Measurements from ENCODE around the gene RAP2C. TPM values are rescaled to one million over a fixed set of nuclear protein-coding genes. Genes with fewer than 3 reads are reported as not detected.

RAP2C gene
- total and polyA plus RNA-seq, 3 donors from 2014 or later, result 16.9 to 19.4 (median 18.7) TPM

DNA sequence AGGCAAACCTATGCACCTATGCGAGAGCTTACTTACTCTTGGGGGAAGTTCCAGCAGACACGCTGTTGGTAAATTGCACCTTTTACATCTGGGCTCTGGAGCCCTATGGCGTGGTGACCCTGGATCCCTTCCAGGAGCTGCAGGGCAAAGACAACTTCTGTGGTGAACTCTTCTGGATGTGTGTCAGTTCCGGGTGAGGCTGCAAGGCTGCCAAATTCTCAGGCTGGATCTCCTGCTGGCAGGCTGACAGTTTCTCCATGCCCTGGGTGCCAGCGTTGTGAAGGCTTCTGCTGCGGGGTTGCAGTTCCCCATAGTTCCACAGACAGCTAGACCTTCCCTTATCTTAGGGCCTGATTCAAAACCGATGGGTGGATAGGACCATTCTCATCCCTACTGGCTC is 37.9 kb downstream of the RAP2C start:
- DNase-seq, result peak; percentile 33

DNA sequence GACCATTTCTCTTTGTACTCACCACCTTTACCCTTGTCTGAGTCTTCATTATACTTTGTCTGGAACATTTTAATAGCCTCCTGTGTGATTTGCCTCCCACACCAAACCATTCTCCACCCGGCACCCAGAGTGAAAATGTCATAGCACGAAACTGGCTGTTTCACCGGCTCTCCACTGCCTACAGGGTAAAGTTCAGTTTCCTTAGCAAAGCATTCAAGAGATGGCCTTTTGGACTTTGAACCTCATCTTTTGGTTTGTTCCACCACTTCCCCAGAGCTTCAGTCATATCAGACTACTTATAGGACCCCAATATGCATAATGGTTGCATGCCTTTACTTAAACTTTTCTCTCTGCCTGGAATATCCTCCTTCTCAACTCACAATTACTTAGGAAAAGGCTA is 38.3 kb downstream of the RAP2C start:
- Histone ChIP-seq H3K9me3 (no peaks in the 10 kb centered on the region), H3K36me3 (ENCODE audit: low read depth, missing control alignments) (no peaks in the 10 kb centered on the region), H3K27me3 (no peaks in the 10 kb centered on the region), H3K4me1 (no peaks in the 10 kb centered on the region), H3K4me3 (no peak overlapping the region), H3K27ac (no peak overlapping the region)
- TF ChIP-seq POLR2A (IDR thresholded peaks at IDR 0.05), result no peak
- TF ChIP-seq, protein P1, sequence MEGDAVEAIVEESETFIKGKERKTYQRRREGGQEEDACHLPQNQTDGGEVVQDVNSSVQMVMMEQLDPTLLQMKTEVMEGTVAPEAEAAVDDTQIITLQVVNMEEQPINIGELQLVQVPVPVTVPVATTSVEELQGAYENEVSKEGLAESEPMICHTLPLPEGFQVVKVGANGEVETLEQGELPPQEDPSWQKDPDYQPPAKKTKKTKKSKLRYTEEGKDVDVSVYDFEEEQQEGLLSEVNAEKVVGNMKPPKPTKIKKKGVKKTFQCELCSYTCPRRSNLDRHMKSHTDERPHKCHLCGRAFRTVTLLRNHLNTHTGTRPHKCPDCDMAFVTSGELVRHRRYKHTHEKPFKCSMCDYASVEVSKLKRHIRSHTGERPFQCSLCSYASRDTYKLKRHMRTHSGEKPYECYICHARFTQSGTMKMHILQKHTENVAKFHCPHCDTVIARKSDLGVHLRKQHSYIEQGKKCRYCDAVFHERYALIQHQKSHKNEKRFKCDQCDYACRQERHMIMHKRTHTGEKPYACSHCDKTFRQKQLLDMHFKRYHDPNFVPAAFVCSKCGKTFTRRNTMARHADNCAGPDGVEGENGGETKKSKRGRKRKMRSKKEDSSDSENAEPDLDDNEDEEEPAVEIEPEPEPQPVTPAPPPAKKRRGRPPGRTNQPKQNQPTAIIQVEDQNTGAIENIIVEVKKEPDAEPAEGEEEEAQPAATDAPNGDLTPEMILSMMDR (IDR thresholded peaks at IDR 0.05), result no peak
- 74 to 82% methylated on average over 3 of the region's 3 CpGs for WGBS, 2 donors
- DNase-seq, result no peak
- intact Hi-C loops (cut with DNase I; ENCODE audit: low total_unique reads), result no loop called here

More for the DNA sequence above, 37.9 kb downstream of the RAP2C start:
- Histone ChIP-seq H3K27me3 (no peaks in the 10 kb centered on the region), H3K4me3 (no peak overlapping the region), H3K36me3 (ENCODE audit: low read depth, missing control alignments) (no peaks in the 10 kb centered on the region), H3K9me3 (no peaks in the 10 kb centered on the region), H3K4me1 (no peaks in the 10 kb centered on the region), H3K27ac (no peak overlapping the region)
- 62 to 73% methylated on average over 3 to 6 of the region's 7 CpGs for WGBS, 2 donors
- TF ChIP-seq, protein P1 (IDR thresholded peaks at IDR 0.05), result no peak
- no peak for TF ChIP-seq POLR2A (IDR thresholded peaks at IDR 0.05)
- intact Hi-C loops (cut with DNase I; ENCODE audit: low total_unique reads), result no loop called here

DNA sequence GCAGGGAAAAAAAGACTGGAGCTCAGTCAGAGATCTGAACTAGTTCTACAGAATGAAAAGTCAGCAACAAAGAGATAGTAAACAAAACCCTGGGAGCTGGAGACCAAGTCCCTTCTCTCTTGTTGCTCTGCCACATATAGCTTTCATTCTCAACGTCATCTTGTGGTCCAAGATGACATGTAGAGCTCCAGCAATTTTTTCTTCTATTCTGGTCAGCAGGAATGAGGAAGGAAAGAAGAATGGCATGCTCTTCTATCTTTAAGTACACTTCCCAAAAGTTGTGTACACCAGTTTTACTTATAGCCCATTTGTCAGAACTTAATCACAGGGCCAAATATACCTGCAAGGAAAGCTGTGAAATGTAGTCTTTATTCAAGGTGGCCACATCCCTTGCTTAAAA is 45.6 kb downstream of the RAP2C start:
- no peaks in the 10 kb centered on the region for H3K36me3 ChIP-seq (ENCODE audit: low read depth, missing control alignments)
- no peak for TF ChIP-seq POLR2A (IDR thresholded peaks at IDR 0.05)
- TF ChIP-seq, protein P1 (IDR thresholded peaks at IDR 0.05), result no peak
- H3K27me3 ChIP-seq, result no peaks in the 10 kb centered on the region
- DNase-seq, result no peak
- H3K4me1 ChIP-seq, result no peaks in the 10 kb centered on the region
- no peak overlapping the region for H3K4me3 ChIP-seq
- H3K9me3 ChIP-seq, result no peaks in the 10 kb centered on the region
- H3K27ac ChIP-seq, result no peak overlapping the region
- intact Hi-C loops (cut with DNase I; ENCODE audit: low total_unique reads), result no loop called here
- WGBS, 2 donors, result 62 to 82% methylated on average over 1 of the region's 1 CpG

DNA sequence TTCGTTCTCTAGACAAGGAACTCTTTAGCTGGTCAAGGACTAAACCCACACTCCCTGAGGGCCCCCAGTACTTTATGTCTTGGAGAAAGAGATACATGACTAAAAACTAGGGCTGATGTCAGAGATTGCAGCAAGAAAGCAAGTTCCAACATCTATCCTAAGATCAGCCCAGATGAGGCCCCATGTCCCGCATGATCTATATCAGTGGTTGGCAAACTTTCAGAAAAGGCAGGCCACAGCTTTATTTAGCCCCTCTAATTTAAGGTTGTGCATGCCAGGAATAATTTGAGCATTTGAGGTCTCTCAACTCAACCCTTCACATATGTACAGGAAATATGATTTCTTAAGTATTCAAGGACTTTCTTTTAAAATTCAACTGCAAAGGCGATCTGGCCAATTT is 47.4 kb downstream of the RAP2C start:
- WGBS, 2 donors, result 64 to 79% methylated on average over 2 to 3 of the region's 3 CpGs
- H3K4me3 ChIP-seq, result no peak overlapping the region
- no peaks in the 10 kb centered on the region for H3K9me3 ChIP-seq
- H3K4me1 ChIP-seq, result no peaks in the 10 kb centered on the region
- H3K27me3 ChIP-seq, result no peaks in the 10 kb centered on the region
- H3K36me3 ChIP-seq (ENCODE audit: low read depth, missing control alignments), result no peaks in the 10 kb centered on the region
- DNase-seq, result no peak
- intact Hi-C loops (cut with DNase I; ENCODE audit: low total_unique reads), result no loop called here
- no peak overlapping the region for H3K27ac ChIP-seq
- TF ChIP-seq POLR2A (IDR thresholded peaks at IDR 0.05), result no peak

DNA sequence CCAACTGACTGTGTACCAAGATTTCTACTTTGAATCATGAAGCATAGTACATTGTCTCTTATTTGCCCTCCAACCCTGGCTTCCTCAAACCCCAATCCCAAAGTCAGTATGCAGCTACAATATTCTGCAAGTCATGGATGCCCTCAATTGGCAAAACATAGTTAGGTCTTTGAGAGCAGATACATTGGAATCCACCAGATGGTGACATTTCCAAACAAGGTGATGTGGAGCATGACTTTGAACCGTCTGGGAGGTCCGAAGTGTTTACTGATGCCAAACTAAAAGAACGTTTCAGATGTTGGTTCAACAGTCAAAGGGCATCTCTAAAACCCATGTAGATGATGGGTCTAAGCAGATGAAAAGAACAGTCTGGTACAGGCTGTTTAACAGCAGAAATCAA is 47.8 kb downstream of the RAP2C start:
- Histone ChIP-seq H3K4me3 (no peak overlapping the region), H3K27ac (no peak overlapping the region), H3K4me1 (no peaks in the 10 kb centered on the region), H3K9me3 (no peaks in the 10 kb centered on the region), H3K36me3 (ENCODE audit: low read depth, missing control alignments) (no peaks in the 10 kb centered on the region), H3K27me3 (no peaks in the 10 kb centered on the region)
- WGBS, 2 donors, result 50 to 67% methylated on average over 1 to 3 of the region's 3 CpGs
- intact Hi-C loops (cut with DNase I; ENCODE audit: low total_unique reads), result no loop called here
- no peak for DNase-seq
- TF ChIP-seq, protein P1 (IDR thresholded peaks at IDR 0.05), result no peak
- TF ChIP-seq POLR2A (IDR thresholded peaks at IDR 0.05), result no peak

Data from testis (tissue), 3 donors.